ENCODE measurements around the gene TAF7L.

Gene TAF7L

DNA sequence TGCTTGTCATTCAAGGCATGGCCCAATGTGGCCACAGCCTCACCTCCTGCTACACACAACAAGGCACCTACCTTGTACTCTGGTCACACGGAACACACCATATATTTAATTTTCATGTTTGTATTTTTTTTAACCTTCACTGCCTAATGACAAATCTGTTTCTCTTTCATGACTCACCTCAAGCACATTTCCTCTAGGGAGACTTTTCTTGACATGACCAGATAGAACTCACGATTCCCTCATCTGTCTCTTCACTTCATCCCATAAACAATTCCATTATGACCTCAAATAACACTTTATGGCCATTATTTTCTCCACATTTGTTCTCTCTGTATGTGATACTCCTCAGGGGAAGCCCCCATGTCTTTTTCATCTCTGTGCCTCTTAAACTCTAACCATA lies 60.5 kb downstream of the TAF7L start:
- TF ChIP-seq, protein P1, sequence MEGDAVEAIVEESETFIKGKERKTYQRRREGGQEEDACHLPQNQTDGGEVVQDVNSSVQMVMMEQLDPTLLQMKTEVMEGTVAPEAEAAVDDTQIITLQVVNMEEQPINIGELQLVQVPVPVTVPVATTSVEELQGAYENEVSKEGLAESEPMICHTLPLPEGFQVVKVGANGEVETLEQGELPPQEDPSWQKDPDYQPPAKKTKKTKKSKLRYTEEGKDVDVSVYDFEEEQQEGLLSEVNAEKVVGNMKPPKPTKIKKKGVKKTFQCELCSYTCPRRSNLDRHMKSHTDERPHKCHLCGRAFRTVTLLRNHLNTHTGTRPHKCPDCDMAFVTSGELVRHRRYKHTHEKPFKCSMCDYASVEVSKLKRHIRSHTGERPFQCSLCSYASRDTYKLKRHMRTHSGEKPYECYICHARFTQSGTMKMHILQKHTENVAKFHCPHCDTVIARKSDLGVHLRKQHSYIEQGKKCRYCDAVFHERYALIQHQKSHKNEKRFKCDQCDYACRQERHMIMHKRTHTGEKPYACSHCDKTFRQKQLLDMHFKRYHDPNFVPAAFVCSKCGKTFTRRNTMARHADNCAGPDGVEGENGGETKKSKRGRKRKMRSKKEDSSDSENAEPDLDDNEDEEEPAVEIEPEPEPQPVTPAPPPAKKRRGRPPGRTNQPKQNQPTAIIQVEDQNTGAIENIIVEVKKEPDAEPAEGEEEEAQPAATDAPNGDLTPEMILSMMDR (IDR thresholded peaks at IDR 0.05; ENCODE audit: extremely low read depth, insufficient read depth, missing control alignments): no peak
- in situ Hi-C loops (cut with MboI; ENCODE audit: low pct_unique_long_range_greater_than_20kb, low sequenced_read_pairs, unreplicated experiment): no loop called here
- no peak for DNase-seq (ENCODE audit: low spot score)

DNA sequence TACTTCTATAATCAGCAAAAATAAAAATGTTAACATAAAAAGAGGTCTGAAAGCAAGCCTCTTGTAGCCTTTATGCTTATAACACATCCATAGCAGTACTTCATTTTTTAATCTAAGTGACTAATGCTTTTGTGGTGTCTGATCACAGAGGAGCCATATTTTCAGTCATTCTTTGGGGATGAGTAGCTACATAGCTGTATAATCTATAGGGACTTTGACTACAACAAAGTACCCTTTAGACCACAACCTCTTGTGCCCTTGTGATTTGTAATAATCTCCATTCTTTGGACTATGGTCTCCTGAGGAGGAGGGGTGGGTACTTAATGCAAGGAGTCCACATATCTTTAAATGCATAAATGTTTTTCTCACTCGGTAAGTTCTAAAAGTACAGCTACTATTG lies 62.0 kb downstream of the TAF7L start:
- no peak for DNase-seq (ENCODE audit: low spot score)
- in situ Hi-C loops (cut with MboI; ENCODE audit: low pct_unique_long_range_greater_than_20kb, low sequenced_read_pairs, unreplicated experiment): no loop called here
- TF ChIP-seq, protein P1 (IDR thresholded peaks at IDR 0.05; ENCODE audit: extremely low read depth, insufficient read depth, missing control alignments): no peak

- in situ Hi-C loops (cut with MboI; ENCODE audit: low pct_unique_long_range_greater_than_20kb, low sequenced_read_pairs, unreplicated experiment): loop anchor here (25.0 kb wide), 1 partner anchor 336 kb away; no protein-coding TSS in a partner anchor
- no peak for DNase-seq (ENCODE audit: low spot score)
- TF ChIP-seq, protein P1 (IDR thresholded peaks at IDR 0.05; ENCODE audit: extremely low read depth, insufficient read depth, missing control alignments): no peak
Observed at GRCh38 chrX:101223226-101223625, 67.9 kb downstream of the TAF7L start.

DNA sequence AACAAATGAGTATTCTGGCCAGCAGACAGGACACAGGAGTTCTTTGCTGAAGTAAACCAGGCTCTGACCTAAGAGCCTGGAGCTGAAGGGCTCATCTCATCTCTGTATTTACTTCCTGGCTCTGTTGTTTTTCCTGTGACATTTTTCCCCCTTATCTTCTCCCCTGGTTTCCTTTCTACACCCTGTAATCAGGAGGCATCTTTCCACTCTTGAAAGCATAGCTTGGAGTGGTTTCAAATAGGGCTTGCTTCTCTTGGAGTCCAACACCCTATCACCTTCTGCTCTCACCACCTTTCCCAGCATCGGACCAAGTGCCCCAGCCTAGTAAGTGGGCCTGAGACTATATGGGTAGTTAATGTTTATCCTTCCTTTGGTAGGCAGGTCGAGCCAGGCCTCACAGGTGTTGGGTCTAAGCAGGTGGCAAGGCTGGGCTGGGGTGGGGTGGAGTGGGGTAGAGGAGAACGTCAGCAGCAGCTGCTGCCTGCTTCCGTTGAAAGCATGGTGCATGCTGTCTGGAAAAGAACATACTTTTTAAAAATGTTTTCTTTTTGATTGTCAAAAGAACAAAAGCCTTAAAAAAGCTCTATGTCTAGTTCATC lies 70.4 kb downstream of the TAF7L start:
- TF ChIP-seq, protein P1 (IDR thresholded peaks at IDR 0.05; ENCODE audit: extremely low read depth, insufficient read depth, missing control alignments): no peak
- in situ Hi-C loops (cut with MboI; ENCODE audit: low pct_unique_long_range_greater_than_20kb, low sequenced_read_pairs, unreplicated experiment): loop anchor here (25.0 kb wide), 1 partner anchor 333 kb away; no protein-coding TSS in a partner anchor
- no peak for DNase-seq (ENCODE audit: low spot score)

- in situ Hi-C loops (cut with MboI; ENCODE audit: low pct_unique_long_range_greater_than_20kb, low sequenced_read_pairs, unreplicated experiment): loop anchor here (25.0 kb wide), 1 partner anchor 333 kb away; no protein-coding TSS in a partner anchor
- no peak for DNase-seq (ENCODE audit: low spot score)
- TF ChIP-seq, protein P1 (IDR thresholded peaks at IDR 0.05; ENCODE audit: extremely low read depth, insufficient read depth, missing control alignments): no peak
Observed at GRCh38 chrX:101219864-101220346, 71.2 kb downstream of the TAF7L start.

DNA sequence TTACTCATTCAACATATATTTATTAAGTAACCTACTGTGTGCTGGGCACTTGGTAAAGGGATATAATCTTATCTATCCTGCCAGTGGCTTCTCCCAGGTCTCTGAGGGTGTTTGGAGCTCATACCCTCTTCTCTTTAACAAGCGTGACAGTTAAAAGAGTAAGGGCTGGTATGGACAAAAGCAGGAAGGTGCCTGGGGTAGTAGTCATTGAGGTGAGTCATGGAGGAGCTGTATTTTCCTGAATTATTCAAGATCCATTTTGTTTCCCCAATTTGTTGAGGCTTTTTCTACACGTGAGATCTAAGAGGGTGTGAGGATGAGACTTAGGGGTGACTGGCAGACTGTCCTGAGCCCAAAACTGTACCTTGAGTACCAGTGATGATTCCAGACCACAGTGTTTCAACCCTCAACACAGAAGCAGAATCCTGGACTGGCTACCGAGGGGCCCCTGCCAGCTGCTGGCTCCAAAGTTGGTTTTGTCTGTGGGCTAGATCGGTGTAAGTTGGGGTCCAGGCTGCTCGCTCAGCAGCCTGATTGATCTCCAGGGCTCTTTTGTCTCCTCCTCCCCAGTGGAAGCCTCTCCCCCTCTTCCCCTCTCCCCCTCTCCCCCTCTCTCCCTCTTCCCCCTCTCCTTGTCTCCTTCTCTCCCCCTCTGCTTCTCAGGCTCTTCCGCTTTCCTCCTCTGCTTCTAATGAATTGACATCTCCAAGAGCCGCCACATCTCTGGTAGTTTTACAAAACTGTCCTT lies 71.8 kb downstream of the TAF7L start, which contains the start of gene DRP2:
Gene DRP2 (plus strand): TSS at position 671 of the 748 bp plus-strand sequence. CDS start 11,862 bp downstream, outside the sequence.
- TF ChIP-seq, protein P1 (IDR thresholded peaks at IDR 0.05; ENCODE audit: extremely low read depth, insufficient read depth, missing control alignments): no peak
- in situ Hi-C loops (cut with MboI; ENCODE audit: low pct_unique_long_range_greater_than_20kb, low sequenced_read_pairs, unreplicated experiment): loop anchor here (25.0 kb wide), 1 partner anchor 332 kb away; no protein-coding TSS in a partner anchor
- no peak for DNase-seq (ENCODE audit: low spot score)
